ENCODE results near the gene FAM124B.

Gene FAM124B

GRCh38 chr2:224379986-224380385 lies 21.9 kb downstream of the FAM124B start:
- DNase-seq, result no peak

GRCh38 chr2:224379172-224379571 lies 22.7 kb downstream of the FAM124B start:
- DNase-seq, result no peak

DNA sequence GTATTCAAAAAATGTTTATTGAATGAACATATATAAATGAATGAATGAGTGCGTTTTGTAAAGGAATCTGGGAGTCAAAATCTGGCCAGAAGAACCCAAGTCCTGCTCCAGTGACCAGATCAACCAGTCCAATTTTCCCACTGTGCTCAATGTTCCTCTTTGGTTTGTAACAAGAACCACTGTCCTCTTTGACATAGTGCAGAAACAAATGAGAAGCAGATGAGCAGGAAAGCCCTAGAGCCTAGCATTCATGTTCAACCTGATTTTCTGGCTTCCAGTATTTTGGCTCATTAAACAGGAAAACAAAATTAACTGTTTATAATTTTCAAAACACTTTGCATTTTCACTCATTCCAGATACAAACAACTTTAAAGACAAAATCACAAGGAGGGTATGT lies 23.2 kb downstream of the FAM124B start:
- no peak for DNase-seq

DNA sequence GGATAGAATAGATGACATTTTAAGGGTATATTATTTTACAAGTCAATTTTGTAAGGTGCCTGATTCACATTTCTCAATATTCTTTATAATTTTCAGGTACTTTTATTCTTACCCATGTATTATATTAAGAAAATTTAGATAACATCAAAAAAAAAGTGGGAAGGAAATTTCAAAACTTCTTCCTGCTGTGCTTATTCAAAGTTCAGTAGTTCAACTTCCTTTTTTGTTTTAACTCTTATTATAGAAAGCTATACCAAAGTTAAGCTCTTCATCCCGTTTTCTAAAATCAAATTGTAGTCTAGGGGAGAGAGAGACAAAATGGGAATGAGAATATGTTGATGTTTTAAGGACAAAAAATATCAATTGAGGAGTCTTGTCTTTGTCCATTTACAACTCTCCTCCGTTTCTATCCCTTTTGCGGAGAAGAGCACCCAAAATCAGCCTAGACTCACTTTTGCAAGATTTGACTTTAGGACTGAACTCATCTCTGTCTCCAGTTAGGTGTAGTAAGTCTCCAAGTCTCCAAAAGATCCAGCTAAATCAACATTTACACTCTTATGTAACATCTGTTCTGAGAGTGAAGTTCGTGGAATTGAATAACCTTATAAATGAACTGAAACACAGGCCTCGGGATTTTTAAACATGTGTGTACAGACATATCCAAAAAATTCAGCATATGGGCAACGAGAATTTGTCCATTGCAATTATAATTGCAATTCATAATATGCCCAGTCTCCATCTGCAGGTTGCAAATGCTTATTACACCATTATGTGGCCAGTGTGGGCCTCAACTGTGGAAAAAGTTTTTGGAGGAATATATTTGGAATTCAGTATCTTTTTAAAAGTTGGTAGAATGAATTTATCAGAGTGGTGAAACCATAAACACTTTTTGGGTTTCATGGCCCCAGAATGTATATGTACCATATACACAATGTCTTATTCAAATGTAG lies 23.9 kb downstream of the FAM124B start:
- no peak for DNase-seq

GRCh38 chr2:224372641-224373040 lies 29.3 kb downstream of the FAM124B start:
- DNase-seq, result no peak

GRCh38 chr2:224369028-224369632 lies 32.8 kb downstream of the FAM124B start:
- DNase-seq, result no peak

GRCh38 chr2:224366267-224366844 lies 35.6 kb downstream of the FAM124B start:
- DNase-seq, result no peak

GRCh38 chr2:224365331-224365730 lies 36.6 kb downstream of the FAM124B start:
- no peak for DNase-seq

GRCh38 chr2:224363281-224363680 lies 38.6 kb downstream of the FAM124B start:
- no peak for DNase-seq

GRCh38 chr2:224362094-224362493 lies 39.8 kb downstream of the FAM124B start:
- DNase-seq, result no peak

DNA sequence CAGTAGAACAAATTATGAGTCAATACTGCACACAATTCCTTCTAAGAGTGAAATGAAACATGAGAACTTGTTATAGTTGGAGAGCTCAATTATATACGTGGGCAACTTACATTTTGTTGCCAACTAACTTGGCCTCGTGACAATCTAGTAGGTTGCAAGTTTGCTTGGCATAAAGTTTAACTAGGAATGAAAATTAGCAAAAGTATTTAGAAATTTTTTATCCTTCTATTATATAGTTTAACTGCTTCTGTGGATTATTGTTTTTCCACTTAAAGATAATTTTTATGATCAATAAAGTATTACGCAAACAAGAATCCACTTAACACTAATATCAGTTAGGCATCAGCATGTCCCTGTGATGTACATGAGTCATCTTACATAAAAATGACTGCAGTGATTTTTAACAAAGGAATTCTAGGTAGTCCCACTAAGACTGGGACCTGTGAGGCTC lies 41.1 kb downstream of the FAM124B start:
- no peak for DNase-seq

DNA sequence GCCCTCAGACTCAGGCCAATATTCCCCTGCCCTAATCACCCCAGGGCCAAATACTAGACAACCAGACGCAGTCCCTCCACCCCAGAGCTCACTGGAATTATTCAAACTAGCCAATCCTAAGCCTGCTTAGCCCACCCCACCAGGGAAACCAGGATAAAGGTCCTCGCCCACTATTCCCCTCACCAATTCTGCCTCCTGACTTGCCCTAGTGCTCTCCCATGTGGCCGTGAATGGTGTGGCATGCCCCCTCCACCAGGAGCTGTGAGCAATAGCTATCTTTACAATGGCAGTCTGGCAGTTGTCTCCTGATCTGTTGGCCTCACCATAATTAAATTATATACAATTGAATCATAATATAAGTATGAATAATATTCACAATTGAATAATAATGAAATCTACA lies 42.3 kb downstream of the FAM124B start:
- no peak for DNase-seq

DNA sequence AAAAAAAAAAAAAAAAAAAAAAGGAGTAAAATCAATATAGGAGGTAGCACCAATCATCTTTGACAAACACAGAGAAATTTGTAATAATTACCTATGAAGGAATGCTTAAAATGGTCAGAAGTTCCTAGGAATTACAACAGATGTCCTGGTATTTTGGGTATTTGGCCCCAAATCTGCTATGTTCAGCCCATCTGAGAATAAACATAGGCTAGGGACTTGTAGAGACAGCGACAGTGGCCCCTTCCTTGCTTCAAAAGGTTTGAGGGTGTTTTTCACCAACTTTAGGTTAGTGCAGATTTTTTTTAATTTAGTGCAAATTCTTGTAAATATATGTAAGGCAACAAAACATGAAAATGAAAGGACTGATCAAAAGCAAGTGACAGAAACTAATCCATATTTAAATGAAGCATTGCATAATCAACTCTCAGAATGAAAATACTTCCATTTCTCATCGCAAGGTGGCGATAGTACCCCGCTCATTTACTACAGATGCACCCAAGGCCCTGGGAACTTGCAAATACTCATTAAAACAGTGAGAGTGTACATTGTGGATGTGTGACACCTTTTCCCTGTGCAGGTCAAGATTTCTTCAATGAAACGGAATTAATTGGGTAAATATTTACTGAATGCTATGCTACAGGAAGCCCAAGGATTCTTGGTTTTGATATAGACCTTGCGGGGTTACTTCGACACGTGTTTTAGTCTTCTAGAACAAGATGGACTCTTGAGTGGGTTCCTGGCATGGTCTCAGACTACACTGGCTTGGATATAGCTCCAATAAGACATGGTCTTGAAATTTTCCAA lies 44.6 kb downstream of the FAM124B start:
- DNase-seq, result no peak

DNA sequence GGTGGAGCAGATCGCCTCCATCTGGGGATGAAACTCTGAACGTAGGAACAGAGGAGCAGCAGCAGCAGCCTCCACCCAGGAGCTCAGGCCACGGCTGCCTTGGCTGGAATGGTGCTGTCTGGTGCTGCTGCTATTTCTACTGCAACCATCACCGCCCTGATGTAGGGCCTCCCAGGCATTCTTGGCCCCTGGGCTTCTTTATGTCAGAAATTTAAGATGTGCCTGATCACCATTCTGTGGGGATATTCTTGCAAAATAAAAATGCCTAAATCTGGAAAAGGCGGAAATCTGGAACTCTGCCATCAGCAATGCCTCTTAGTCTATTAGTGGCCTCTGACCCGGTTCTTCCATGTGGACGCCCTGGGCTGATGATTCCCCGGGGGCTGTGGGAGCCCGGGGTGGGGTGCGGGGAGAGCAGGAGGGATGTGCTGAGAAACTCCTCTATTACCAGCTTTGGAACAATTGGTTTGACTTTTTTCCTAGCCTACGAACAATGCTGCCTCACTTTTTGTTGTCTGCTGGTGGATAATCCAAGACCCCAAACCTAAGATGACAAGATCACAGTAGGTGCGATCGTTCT lies 47.2 kb downstream of the FAM124B start:
- DNase-seq, result no peak

DNA sequence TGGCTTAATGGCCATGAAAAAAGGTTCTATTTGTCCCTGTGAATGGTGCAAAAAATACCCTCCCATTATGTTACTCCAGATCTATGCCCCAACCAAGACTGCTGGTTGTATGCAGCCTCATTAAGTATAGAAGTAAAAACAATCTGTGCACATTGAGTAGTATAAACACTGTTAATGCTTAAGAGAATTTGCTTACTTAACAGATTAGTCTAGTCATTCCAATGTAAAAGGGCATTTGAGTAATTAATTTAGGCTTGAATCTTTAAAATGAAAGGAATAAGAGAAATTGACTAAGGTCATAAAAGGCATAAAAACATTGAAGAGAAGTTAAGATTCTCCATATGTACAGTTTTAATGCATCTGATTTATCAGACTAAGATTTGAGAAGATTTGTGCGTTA lies 51.2 kb downstream of the FAM124B start:
- DNase-seq, result no peak

- no peak for DNase-seq
Observed at GRCh38 chr2:224349396-224349795, 52.5 kb downstream of the FAM124B start.

DNA sequence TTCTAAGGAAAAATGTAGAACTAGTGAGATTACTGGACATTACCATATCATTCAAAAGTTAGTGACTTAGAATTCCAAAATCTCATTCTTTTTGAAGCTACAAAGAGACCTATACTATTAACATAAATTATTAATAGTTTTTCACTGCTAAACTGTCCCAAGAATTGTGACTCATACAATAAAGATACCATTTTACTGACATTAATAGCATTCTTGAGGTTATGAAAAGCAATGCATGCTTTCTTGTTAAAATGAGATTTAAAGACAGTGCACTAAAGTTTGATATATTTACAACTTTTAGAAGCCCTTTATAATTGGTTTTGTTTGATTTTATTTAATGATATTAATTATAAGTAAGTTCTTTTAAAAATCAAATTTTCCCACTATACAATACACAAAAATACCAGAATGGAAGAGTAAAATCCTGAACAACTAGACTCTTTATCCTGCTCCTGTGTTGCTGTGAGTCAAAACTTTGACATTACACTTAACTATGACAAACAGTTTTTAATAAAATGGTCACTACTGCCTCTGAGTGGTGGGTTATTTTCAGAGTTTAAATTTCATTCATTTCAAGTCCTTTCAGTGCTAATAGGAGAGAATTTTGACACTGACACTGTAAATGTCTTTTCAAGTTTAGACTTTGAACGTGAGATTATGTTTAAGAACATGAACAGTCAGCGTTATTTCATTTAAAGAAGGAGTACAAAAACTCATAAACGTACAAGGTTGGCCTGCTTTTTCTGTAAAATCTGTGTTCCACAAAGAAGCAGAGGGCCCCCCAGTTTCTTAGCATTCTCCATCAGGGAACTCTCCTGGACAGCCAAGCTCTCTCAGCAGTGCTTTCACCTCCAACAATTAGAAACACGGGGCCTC lies 54.5 kb downstream of the FAM124B start:
- DNase-seq, result no peak

GRCh38 chr2:224345492-224345891 lies 56.4 kb downstream of the FAM124B start:
- DNase-seq, result no peak

DNA sequence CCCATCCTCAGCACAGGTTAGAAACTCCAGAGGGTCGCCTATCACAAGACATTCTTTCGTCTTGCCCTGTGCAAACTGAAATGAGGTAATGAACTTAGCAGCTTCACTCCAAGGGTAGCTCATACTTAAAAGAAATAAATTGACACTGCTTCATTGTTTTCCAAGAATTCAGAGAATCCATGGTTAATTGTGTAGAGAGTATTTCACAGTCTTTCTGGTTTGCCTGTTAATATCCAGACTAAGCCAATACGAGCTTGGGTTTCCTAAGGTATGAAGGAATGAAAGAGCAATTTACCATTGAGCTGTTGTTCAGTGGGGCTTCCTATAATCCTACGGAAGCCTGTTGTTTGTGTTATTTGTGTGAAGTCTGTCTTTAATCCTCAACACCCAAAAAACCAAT lies 58.7 kb downstream of the FAM124B start:
- no peak for DNase-seq

DNA sequence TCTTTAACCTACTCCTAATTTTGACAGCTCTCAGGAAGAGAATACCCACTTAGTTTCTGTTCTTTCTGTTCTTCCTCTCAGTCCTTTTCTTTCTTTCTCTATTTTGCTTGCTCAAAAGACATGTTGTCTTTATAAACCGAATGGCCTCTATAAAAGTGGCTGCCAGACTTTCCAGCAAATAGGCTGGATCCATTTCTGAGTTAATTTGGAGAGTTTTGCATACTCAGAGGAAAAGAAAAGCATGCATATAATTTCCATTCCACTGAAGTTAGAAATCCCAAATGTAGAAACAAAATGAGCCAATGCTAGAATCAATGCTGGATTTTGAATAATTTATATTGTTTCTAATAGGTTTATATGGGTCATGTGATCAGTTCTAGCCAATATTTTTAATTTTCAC lies 65.9 kb downstream of the FAM124B start:
- no peak for DNase-seq

DNA sequence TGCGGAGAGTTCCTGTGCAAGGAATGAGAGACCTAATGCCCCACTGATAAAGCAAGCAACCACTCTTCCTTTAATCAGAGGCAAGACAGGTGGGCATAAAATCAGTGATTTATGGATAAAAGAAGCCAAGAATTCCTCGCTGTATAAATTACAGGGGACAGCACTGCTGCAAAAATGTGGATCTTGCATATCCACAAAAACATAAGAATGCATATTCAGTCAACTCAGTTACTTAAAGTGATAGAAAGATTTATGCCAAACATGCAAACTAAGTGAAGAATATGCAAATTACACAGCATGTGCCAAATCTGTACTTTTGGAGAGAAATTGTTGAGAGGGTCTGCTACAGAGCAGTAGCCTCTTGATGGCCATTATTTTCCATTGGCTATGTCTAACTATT lies 67.2 kb downstream of the FAM124B start:
- DNase-seq, result no peak
